Activated gamma-delta T cell (primary cell): ENCODE results near the gene FARS2.

Experiments
- DNase-seq: peaks from one replicate; lab custom pipeline; 2025; lab: John Stamatoyannopoulos, UW

FARS2 gene

GRCh38 chr6:5378331-5378730 lies 117.0 kb downstream of the FARS2 start:
- no peak for DNase-seq

- no peak for DNase-seq
Observed at GRCh38 chr6:5379647-5380242, 118.4 kb downstream of the FARS2 start.

GRCh38 chr6:5383856-5384255 lies 122.5 kb downstream of the FARS2 start:
- no peak for DNase-seq

- DNase-seq = no peak
Observed at GRCh38 chr6:5384276-5384675, 123.0 kb downstream of the FARS2 start.

- DNase-seq = no peak
Observed at GRCh38 chr6:5388326-5388725, 127.0 kb downstream of the FARS2 start.

GRCh38 chr6:5389086-5389745 lies 127.9 kb downstream of the FARS2 start:
- no peak for DNase-seq

- no peak for DNase-seq
Observed at GRCh38 chr6:5390177-5390576, 128.9 kb downstream of the FARS2 start.

- no peak for DNase-seq
Observed at GRCh38 chr6:5394280-5394679, 133.0 kb downstream of the FARS2 start.

- no peak for DNase-seq
Observed at GRCh38 chr6:5395719-5396118, 134.4 kb downstream of the FARS2 start.

- no peak for DNase-seq
Observed at GRCh38 chr6:5398530-5398929, 137.2 kb downstream of the FARS2 start.

- DNase-seq = no peak
Observed at GRCh38 chr6:5399391-5399790, 138.1 kb downstream of the FARS2 start.

GRCh38 chr6:5401845-5402738 lies 140.8 kb downstream of the FARS2 start:
- no peak for DNase-seq

- no peak for DNase-seq
Observed at GRCh38 chr6:5403076-5403475, 141.8 kb downstream of the FARS2 start.

- DNase-seq = no peak
Observed at GRCh38 chr6:5403609-5404008, 142.3 kb downstream of the FARS2 start.

- DNase-seq = no peak
Observed at GRCh38 chr6:5405976-5406375, 144.7 kb downstream of the FARS2 start.

GRCh38 chr6:5411414-5411813 lies 150.1 kb downstream of the FARS2 start:
- DNase-seq = no peak

- no peak for DNase-seq
Observed at GRCh38 chr6:5412017-5412416, 150.7 kb downstream of the FARS2 start.

GRCh38 chr6:5412663-5413062 lies 151.3 kb downstream of the FARS2 start:
- no peak for DNase-seq

- no peak for DNase-seq
Observed at GRCh38 chr6:5416250-5416649, 154.9 kb downstream of the FARS2 start.

GRCh38 chr6:5422321-5422915 lies 161.1 kb downstream of the FARS2 start:
- DNase-seq = no peak

GRCh38 chr6:5423251-5423650 lies 161.9 kb downstream of the FARS2 start:
- DNase-seq = no peak

GRCh38 chr6:5424726-5425125 lies 163.4 kb downstream of the FARS2 start:
- no peak for DNase-seq

GRCh38 chr6:5425267-5425666 lies 164.0 kb downstream of the FARS2 start:
- DNase-seq = no peak
